H9 (cell line): ENCODE results near the gene OR5M10. TPM values are rescaled to one million over a fixed set of nuclear protein-coding genes. Genes with fewer than 3 reads are reported as not detected.
"Not testable (repeated sequence)": the region's sequence is repeated elsewhere in the genome, so short reads cannot be mapped to it uniquely, and the experiment has no call there.

Experiments
- DNase-seq: peaks from one replicate; pipeline ENCODE4 v3.0.0-alpha.2; 2017
- H2AFZ ChIP-seq: one replicate; pipeline ENCODE4 v1.6.1; 2013; ENCODE audit warnings: mild to moderate bottlenecking, low read length, control low read depth, moderate library complexity
- H2AK5ac ChIP-seq: 2 replicates; pipeline ENCODE4 v1.6.1; 2013; ENCODE audit warnings: low read length, control low read depth, mixed read lengths; ENCODE audit not compliant: insufficient read length
- H2BK120ac ChIP-seq: one replicate; pipeline ENCODE4 v1.6.1; 2013; ENCODE audit warnings: low read depth, mild to moderate bottlenecking, low read length, control low read depth, inconsistent platforms; ENCODE audit not compliant: poor library complexity, severe bottlenecking
- H2BK12ac ChIP-seq: 2 replicates; pipeline ENCODE4 v1.6.1; 2013; ENCODE audit warnings: low read length, control low read depth, mixed read lengths, low read depth; ENCODE audit not compliant: insufficient read length
- H2BK15ac ChIP-seq: 2 replicates; pipeline ENCODE4 v1.6.1; 2013; ENCODE audit warnings: low read depth, low read length, control low read depth
- H2BK20ac ChIP-seq: one replicate; pipeline ENCODE4 v1.6.1; 2013; ENCODE audit warnings: low read depth, mild to moderate bottlenecking, low read length, control low read depth, inconsistent platforms; ENCODE audit not compliant: poor library complexity, severe bottlenecking
- H2BK5ac ChIP-seq: 2 replicates; pipeline ENCODE4 v1.6.1; 2013; ENCODE audit warnings: low read length, control low read depth, mixed read lengths; ENCODE audit not compliant: insufficient read length
- H3K14ac ChIP-seq: 2 replicates; pipeline ENCODE4 v1.6.1; 2013; ENCODE audit warnings: low read length, control low read depth; ENCODE audit not compliant: insufficient read depth
- H3K18ac ChIP-seq: 2 replicates; pipeline ENCODE4 v1.6.1; 2013; ENCODE audit warnings: low read depth, mild to moderate bottlenecking, mixed read lengths, low read length, control low read depth; ENCODE audit not compliant: insufficient read length
- H3K23ac ChIP-seq: 2 replicates; pipeline ENCODE4 v1.6.1; 2013; ENCODE audit warnings: low read length, control low read depth, mixed read lengths, low read depth; ENCODE audit not compliant: insufficient read length
- H3K23me2 ChIP-seq: 2 replicates; pipeline ENCODE4 v1.6.1; 2013; ENCODE audit warnings: low read depth, mild to moderate bottlenecking, mixed read lengths, low read length, control low read depth; ENCODE audit not compliant: insufficient read length, poor library complexity, severe bottlenecking
- H3K27ac ChIP-seq: 2 replicates; pipeline ENCODE4 v1.5.1; 2013; ENCODE audit warnings: low read length, control low read depth, mixed read lengths, low read depth; ENCODE audit not compliant: insufficient read length
- H3K27me3 ChIP-seq: 2 replicates; pipeline ENCODE4 v1.6.1; 2013; ENCODE audit warnings: low read length, control low read depth, inconsistent platforms; ENCODE audit not compliant: insufficient read depth
- H3K4ac ChIP-seq: 2 replicates; pipeline ENCODE4 v1.6.1; 2013; ENCODE audit warnings: low read depth, mild to moderate bottlenecking, control low read depth, inconsistent platforms, low read length, moderate library complexity
- H3K4me1 ChIP-seq: 2 replicates; pipeline ENCODE4 v1.6.1; 2013; ENCODE audit warnings: low read length, control low read depth, inconsistent platforms; ENCODE audit not compliant: insufficient read depth
- H3K4me2 ChIP-seq: 2 replicates; pipeline ENCODE4 v1.6.1; 2013; ENCODE audit warnings: low read length, control low read depth, mixed read lengths; ENCODE audit not compliant: insufficient read length, insufficient read depth
- H3K56ac ChIP-seq: 2 replicates; pipeline ENCODE4 v1.6.1; 2013; ENCODE audit warnings: low read depth, mild to moderate bottlenecking, mixed read lengths, low read length, control low read depth; ENCODE audit not compliant: insufficient read length
- H3K79me1 ChIP-seq: 2 replicates; pipeline ENCODE4 v1.6.1; 2013; ENCODE audit warnings: low read depth, mild to moderate bottlenecking, moderate library complexity, low read length, control low read depth, inconsistent platforms; ENCODE audit not compliant: insufficient read depth, poor library complexity, severe bottlenecking
- H3K79me2 ChIP-seq: 2 replicates; pipeline ENCODE4 v1.6.1; 2013; ENCODE audit warnings: low read length, control low read depth, inconsistent platforms; ENCODE audit not compliant: insufficient read depth
- H3K9ac ChIP-seq: 2 replicates; pipeline ENCODE4 v1.6.1; 2013; ENCODE audit warnings: low read length, control low read depth, mixed read lengths; ENCODE audit not compliant: insufficient read length; ENCODE audit errors: extremely low read depth
- H3K9me3 ChIP-seq: one replicate; pipeline ENCODE4 v1.6.1; 2013; ENCODE audit warnings: low read depth, low read length, inconsistent platforms; ENCODE audit not compliant: control insufficient read depth
- H3T11ph ChIP-seq: one replicate; pipeline ENCODE4 v1.6.1; 2013; ENCODE audit warnings: mild to moderate bottlenecking, low read length, control low read depth, inconsistent platforms
- H4K20me1 ChIP-seq: one replicate; pipeline ENCODE4 v1.6.1; 2013; ENCODE audit not compliant: control insufficient read depth, insufficient read length, insufficient read depth
- H4K5ac ChIP-seq: 2 replicates; pipeline ENCODE4 v1.6.1; 2013; ENCODE audit warnings: low read depth, mild to moderate bottlenecking, mixed read lengths, low read length, control low read depth; ENCODE audit not compliant: insufficient read length
- H4K8ac ChIP-seq: replicated peaks from 2 replicates; pipeline ENCODE4 v1.6.1; 2013; ENCODE audit warnings: low read length, control low read depth, mixed read lengths, low read depth; ENCODE audit not compliant: insufficient read length
- H4K91ac ChIP-seq: 2 replicates; pipeline ENCODE4 v1.6.1; 2013; ENCODE audit warnings: low read depth, mild to moderate bottlenecking, moderate library complexity, mixed read lengths, low read length, control low read depth; ENCODE audit not compliant: insufficient read length
- H3K27ac Mint-ChIP-seq, 3 experiments: 2 replicates in 2 of 3; 3 replicates in 1 of 3; pipeline ENCODE4 v1.8.0; 2020 to 2021; ENCODE audit warnings: mixed read lengths in 3 of 3, mild to moderate bottlenecking in 1 of 3, moderate library complexity in 1 of 3
- H3K27me3 Mint-ChIP-seq: 2 replicates; pipeline ENCODE4 v1.8.0; 2021; ENCODE audit warnings: low read depth, mild to moderate bottlenecking, moderate library complexity, mixed read lengths
- H3K36me3 Mint-ChIP-seq, 3 experiments: 2 replicates in 2 of 3; 3 replicates in 1 of 3; pipeline ENCODE4 v1.8.0; 2020 to 2021; ENCODE audit warnings: low read depth in 3 of 3, mixed read lengths in 3 of 3; ENCODE audit not compliant: insufficient read depth in 1 of 3
- H3K4me1 Mint-ChIP-seq, 2 experiments: 2 replicates each; pipeline ENCODE4 v1.8.0; 2020; ENCODE audit warnings: mixed read lengths in 2 of 2
- H3K4me3 Mint-ChIP-seq, 2 experiments: 2 replicates in 1 of 2; 3 replicates in 1 of 2; pipeline ENCODE4 v1.8.0; 2020 to 2021; ENCODE audit warnings: mild to moderate bottlenecking in 2 of 2, mixed read lengths in 2 of 2, moderate library complexity in 1 of 2
- H3K9me3 Mint-ChIP-seq, 2 experiments: 2 replicates in 1 of 2; 3 replicates in 1 of 2; pipeline ENCODE4 v1.8.0; 2020; ENCODE audit warnings: mild to moderate bottlenecking in 2 of 2, mixed read lengths in 2 of 2, moderate library complexity in 1 of 2
- WGBS: extraction: QIAGEN DNeasy Blood & Tissue Kit; methylation state at CpG from one replicate; pipeline ENCODE4 v1.1.7; 2013; ENCODE audit warnings: missing lambda C conversion rate, low lambda C conversion rate, mixed read lengths; ENCODE audit not compliant: insufficient read length; ENCODE audit errors: extremely low coverage; 5-methylcytosine and 5-hydroxymethylcytosine counted together
- total RNA-seq: library from RNA; stranded (reverse); gene quantifications from 2 replicates; pipeline ENCODE4 v1.2.1, GENCODE V29; 2021
- TF ChIP-seq, protein P1 (sequence below): fragments of 200-600 bp; sonication (generic); conservative IDR thresholded peaks from 3 replicates; pipeline ENCODE4 v1.8.0; 2021; ENCODE audit warnings: antibody characterized with exemption, mild to moderate bottlenecking

The OR5M10 gene
- total RNA-seq, 1 experiment from 2014 or later = not detected

DNA sequence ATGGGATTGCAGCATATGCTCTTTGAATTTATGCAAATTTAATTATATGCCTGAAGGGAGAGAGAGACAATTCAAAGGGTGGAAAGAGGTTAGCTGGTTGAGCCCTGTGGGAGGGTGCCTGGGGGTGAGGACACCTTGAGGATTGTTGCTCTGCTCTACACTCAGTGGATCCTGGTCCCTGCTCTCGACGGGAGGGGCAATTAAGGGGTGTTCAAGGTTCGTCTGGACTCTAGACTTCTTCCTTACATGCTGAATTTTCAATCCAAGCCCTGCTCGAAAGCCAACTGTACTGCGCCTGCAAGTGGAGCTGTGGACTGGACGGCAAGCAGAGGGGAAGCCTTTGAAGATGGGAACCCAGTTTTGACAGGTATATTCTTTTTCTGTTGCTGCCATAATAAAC is 18.9 kb downstream of the OR5M10 start:
- Histone ChIP-seq H3K27me3 (no peaks in the 10 kb centered on the region), H3K9ac (no peak overlapping the region), H2BK5ac (no peak overlapping the region), H2BK20ac (no peak overlapping the region), H3K23ac (no peak overlapping the region), H3K27ac (no peak overlapping the region), H3K4me1 (no peaks in the 10 kb centered on the region), H3K4ac (no peak overlapping the region), H2BK12ac (no peak overlapping the region), H3K18ac (no peak overlapping the region), H2AFZ (no peak overlapping the region), H4K91ac (no peak overlapping the region), H3K79me1 (no peaks in the 10 kb centered on the region), H3K56ac (no peak overlapping the region), H3K9me3 (no peaks in the 10 kb centered on the region), H2BK15ac (no peak overlapping the region), H3T11ph (no peak overlapping the region), H4K20me1 (no peaks in the 10 kb centered on the region), H4K5ac (no peak overlapping the region), H4K8ac (no peak overlapping the region), H3K23me2 (no peaks in the 10 kb centered on the region), H3K79me2 (no peaks in the 10 kb centered on the region), H3K4me2 (no peak overlapping the region), H3K14ac (no peak overlapping the region), H2AK5ac (no peak overlapping the region), H2BK120ac (no peak overlapping the region)
- TF ChIP-seq, protein P1, sequence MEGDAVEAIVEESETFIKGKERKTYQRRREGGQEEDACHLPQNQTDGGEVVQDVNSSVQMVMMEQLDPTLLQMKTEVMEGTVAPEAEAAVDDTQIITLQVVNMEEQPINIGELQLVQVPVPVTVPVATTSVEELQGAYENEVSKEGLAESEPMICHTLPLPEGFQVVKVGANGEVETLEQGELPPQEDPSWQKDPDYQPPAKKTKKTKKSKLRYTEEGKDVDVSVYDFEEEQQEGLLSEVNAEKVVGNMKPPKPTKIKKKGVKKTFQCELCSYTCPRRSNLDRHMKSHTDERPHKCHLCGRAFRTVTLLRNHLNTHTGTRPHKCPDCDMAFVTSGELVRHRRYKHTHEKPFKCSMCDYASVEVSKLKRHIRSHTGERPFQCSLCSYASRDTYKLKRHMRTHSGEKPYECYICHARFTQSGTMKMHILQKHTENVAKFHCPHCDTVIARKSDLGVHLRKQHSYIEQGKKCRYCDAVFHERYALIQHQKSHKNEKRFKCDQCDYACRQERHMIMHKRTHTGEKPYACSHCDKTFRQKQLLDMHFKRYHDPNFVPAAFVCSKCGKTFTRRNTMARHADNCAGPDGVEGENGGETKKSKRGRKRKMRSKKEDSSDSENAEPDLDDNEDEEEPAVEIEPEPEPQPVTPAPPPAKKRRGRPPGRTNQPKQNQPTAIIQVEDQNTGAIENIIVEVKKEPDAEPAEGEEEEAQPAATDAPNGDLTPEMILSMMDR = no peak
- Mint-ChIP-seq H3K27ac (no peak overlapping the region; a peak in 1 of 7 replicates), H3K4me3 (no peak overlapping the region), H3K9me3 (peaks cover 10 to 16% of the 10 kb centered on the region in 2 experiments; a peak in 4 of 5 replicates), H3K27me3 (no peaks in the 10 kb centered on the region), H3K36me3 (peaks cover 2 to 4% (median 3%) of the 10 kb centered on the region in 3 experiments; a peak in 3 of 7 replicates), H3K4me1 (peaks cover 8 to 10% of the 10 kb centered on the region in 2 experiments)
- no CpG with 5 or more reads among the region's 6 CpGs for WGBS
- DNase-seq = no peak

- not testable (repeated sequence) for H2BK12ac ChIP-seq, H3T11ph ChIP-seq, H3K9ac ChIP-seq, H3K79me1 ChIP-seq, H4K91ac ChIP-seq, H3K4ac ChIP-seq, H4K20me1 ChIP-seq, DNase-seq, H3K14ac ChIP-seq, H2BK5ac ChIP-seq, H3K23me2 ChIP-seq, H3K79me2 ChIP-seq, H3K27me3 ChIP-seq, H3K27ac ChIP-seq, H3K4me2 ChIP-seq, H2BK15ac ChIP-seq, H4K5ac ChIP-seq, H2AK5ac ChIP-seq, H2BK120ac ChIP-seq, H2AFZ ChIP-seq, H3K36me3 Mint-ChIP-seq, H3K4me1 Mint-ChIP-seq, H3K27me3 Mint-ChIP-seq, H2BK20ac ChIP-seq, H3K18ac ChIP-seq, H3K23ac ChIP-seq, H4K8ac ChIP-seq, H3K4me1 ChIP-seq, H3K4me3 Mint-ChIP-seq, H3K56ac ChIP-seq, H3K27ac Mint-ChIP-seq, H3K9me3 ChIP-seq
- WGBS = no CpG with 5 or more reads among the region's 13 CpGs
- peaks cover 9 to 14% of the 10 kb centered on the region in 2 experiments; a peak in 4 of 5 replicates for H3K9me3 Mint-ChIP-seq
Observed at GRCh38 chr11:56554691-56555090, 22.8 kb downstream of the OR5M10 start.
